Stimulated activated CD4-positive, alpha-beta T cell treated with anti-CD3 and anti-CD28 coated beads, Interleukin-4, amount 100 ng/mL, for 24 hours (primary cell): Measurements from ENCODE around the gene PRDM10.
A peak's percentile ranks its signal among the peaks of the same experiment; 100 is the strongest.

Experiments
- DNase-seq: peaks from one replicate; pipeline ENCODE4 v3.0.0-alpha.2; 2020

The PRDM10 gene

DNA sequence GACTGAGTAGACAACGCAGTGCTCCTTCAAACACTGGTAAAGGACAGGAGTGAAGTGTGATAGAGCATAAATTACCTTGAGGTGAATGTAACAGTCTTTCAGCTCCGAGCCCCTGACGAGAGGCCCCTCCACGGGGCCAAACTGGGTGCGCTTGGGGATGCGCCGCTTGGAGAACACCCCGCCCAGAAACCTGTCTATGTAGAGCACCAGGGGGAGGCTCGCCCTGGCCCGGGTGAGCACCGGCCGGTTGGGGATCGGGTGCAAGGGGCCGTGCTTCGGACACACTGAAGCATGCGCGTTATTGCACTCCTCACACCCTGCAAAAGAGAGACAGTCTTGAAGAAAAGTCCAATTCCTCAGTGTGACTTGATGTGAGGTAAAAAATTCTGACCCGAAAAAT, 57.9 kb downstream of the PRDM10 start:
- no peak for DNase-seq

DNA sequence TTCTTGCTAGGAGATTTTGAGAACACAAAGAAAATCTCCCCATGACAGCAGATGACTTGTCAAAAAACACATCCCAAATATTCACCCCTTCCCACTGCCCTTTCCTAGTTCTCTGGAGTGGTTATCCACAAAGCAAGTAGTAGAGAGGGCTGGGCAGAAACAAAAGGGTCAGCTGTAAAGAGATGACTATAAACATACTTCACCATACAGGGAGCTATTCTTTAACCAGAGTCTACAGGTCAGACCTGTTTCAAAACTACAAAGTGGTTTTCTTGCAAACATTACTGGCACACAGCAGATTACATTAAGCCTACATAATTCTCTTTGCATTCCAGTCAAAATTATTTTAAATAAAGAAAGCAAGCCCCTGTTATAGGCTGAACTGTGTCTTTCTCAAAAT, 59.6 kb downstream of the PRDM10 start:
- DNase-seq: no peak

DNA sequence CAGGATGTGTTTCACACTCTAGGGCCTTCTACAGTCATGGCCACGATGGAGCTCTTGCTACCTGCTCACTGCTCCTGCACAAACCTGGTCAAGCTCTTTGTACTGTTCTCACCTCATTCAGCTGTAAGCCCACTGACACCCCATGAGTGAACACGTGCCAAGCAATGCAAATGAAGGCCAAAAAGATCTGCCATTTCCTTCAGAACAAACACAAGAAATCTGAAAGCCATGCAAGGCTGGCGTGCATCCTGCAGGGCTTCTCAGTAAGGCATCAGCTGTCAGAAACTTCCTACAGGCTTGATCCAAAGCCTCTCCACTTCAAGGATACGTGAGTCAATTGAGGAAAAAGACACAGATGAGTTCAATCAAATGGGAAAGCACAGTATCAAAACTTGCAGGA, 63.1 kb downstream of the PRDM10 start:
- DNase-seq: no peak

DNA sequence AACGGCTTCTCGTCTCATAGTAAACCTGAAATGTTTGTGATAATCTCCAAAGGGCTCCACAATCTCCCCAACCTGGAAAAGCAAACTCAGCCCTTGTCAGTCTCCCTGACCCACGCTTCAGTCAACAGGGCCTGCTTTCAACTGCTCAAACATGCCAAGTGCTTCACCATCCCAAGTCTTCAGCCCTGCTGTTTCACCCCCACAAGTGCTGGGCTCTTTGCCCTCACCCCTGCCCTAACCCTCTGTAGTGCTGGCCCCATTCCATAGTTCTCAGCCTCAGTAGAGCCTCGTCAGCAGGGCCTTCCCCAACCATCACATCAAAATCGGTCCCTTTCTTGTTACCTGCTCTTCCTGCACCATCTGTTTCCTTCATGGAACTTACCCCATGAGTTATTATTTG, 63.9 kb downstream of the PRDM10 start:
- DNase-seq: no peak

DNA sequence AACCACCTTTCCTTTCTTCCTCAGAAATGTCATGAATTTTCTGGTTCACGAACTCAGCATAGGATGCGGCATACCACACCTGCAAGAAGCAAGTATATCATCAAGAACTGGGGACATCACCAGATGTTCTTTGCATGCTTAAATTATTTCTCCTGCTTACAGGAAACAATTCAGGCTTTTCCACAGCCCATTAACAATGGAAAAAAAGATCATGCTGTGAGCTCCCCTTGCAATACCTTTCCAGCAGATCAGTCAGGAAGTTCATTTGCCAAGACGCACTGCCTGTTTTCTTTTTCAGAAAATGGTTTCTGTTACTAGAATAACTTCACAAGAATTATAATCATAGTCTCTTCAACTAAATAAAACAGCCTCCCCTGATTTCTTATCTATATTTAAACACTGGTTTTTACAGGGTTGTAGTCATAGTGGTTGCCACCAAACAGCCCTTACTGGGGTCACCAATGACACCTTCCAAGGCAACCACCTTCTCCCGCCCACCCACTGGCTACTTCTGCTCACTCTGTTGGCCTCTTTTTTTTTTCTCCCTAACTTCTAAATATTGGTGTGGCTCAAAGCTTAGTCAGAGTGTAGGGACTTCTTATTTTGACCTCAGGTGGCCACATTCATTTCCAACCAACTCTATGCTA, 64.9 kb downstream of the PRDM10 start:
- DNase-seq: no peak

DNA sequence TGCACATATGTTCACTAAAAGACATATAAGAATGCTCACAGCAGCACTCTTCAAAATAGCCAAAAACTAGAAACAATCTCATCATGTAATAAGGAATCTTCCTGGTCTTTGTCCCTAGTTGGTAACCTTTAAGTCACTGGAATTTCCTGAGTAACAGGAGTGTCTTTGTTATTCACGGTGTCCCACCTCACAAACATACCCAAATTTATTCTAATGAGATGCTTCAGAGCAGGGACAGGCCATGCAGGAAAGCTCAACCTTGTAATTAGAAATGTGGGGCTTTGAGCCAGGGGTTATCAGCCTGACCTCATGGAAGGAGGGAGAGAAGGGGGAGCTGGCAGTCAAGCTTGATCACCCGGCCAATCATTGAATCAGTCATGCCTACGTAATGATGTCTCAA, 66.9 kb downstream of the PRDM10 start:
- DNase-seq: no peak

DNA sequence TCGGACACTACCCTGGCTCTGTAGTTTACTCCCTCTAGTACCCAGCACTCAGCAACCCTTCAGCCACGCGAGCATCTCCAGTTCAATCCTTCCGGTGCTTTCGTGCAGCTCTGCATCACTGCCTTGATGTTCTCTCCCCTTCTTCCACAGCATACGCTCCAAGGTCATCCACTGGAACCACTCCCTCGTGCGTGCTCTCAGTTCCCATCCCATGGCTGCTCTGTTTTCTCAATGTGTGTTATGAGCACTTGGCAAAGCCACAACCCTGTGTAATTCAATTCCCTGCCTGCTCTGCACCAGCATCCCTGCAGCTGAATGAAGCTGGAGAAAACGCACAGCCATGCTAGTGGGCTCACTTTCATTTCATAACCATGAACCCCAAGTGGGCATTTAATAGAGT, 68.7 kb downstream of the PRDM10 start:
- no peak for DNase-seq

DNA sequence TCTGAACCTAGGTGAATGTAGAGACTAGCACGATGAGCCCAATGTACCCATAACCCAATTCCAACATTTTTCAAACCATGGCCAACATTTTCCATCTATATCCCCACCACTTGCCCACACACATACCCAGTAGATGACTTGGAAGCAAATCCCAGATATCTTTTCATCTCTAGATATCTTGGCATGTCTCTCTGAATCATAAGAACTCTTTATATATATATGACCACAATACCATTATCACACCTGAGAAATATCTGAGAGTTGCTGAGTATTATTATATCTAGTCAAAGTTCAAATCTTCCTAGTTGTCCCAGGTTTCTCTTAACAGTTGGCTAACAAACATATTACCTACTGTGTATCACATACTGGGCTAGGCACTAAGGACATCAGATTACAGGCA, 69.4 kb downstream of the PRDM10 start:
- DNase-seq: no peak

DNA sequence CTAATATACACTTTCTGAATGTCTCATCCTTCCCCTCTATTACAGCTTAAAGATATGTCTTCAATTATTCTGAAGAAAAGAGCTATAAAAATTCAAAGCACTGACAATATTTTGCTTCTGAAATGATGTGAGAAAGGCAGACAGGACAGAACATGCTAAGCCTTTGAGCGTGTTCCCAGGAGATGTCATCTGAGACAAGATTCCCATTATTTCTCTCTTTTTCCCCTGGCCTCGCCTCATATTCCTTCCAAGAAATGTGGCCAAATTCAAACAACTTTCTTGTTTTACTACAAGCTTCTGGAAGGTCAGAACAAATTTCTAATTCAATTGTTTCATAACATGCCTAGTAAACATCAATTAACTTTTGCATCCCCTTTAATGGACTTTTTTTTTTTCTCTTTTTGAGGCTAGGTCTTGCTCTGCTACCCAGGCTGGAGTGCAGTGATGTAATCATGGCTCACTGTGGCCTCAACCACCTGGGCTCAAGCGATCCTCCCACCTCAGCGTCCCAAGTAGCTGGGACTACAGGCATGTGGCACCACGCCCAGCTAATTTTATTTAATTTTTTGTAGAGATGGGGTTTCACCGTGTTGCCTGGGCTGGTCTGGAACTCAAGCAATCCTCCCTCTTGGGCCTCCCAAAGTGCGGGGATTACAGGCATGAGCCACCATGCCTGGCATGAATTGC, 70.1 kb downstream of the PRDM10 start:
- no peak for DNase-seq

DNA sequence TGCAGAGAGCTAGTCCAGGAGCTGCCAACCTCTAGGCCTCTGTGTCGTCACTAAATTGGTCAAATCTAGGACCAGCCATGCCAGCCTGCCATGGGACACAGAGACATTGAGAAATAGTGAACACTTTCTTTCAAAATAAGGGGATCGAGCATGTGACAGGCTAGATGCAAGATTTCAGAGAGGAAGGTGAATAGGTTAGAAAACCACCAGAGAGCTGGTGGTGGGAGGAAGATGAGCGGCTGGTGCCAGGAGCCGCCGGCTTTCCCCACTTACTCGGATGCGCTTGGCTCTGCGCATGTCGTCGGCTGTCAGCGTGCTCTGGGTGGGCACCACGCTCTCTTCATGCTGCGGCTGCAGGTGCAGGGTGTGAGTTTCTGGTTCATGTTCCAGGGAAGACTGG, 71.9 kb downstream of the PRDM10 start:
- no peak for DNase-seq

DNA sequence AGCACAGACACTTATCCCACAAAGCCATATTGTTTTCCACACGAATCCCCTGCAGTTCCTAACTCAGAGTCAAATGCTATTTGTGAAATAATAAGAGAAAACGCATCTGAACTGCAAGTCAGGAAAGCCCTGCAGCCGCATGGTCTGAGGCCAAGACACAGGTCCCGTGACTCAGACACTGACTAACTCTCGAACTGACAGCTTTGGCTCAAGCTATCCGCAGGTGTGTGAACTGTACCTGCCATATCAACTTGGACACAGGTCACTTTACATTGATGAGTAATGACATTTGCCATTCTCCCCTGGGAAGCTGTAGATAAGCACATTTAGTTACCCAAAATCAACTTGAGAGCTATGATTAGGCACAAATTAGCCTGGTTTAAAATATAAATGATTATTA, 72.3 kb downstream of the PRDM10 start:
- no peak for DNase-seq

DNA sequence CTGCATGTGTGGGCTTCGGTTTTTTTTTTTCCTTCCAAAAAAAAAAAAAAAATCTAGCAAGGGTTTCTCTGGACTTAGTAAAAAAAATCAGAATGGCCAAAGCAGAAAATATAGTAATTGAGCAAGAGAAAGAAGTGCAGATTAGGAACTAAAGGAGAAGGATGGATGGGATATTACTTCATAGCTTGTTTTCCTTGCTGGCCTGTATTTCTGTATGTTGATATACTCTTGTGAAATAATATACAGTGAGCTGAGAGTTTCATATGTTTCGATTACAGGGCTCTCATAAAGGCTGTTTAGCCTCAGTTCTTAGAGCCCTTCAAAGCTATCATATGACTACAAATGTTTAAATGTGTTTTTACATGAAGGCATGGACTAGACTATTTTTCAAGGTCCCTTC, 72.9 kb downstream of the PRDM10 start:
- DNase-seq: no peak

DNA sequence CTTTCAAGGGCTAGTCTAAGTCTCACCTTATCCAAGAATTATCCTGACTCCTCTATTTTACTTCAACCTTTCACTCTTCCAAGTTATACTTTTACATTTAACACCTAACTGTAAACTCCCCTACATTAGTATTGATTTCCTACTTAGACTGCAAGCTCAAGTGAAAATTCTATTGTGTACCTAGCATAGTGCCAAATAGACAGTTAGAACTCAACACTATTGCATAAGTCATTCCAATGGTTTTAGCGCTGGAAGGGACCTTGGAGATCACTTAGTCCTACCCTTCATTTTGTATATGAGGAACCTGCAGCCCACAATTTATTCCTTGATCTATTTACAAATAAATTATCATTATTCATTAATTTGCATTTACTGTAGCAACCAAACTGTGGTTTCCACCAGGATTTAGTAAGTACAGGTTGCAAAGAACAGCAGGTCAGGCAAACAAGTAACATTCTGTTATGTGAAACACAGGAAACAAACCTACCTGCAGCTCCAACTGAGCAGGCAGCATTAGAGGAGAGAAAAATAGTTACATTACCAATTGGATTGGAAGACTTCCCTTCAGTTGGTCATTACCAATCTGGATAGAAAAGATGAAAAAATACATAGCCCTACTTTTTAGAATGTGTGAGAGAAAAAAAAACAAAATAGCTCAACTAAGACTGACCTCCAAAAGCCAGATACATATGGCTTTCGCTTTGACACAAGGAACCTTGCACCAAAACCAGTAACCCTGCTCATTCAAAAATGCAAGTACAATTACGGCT, 73.5 kb downstream of the PRDM10 start:
- DNase-seq: no peak

DNA sequence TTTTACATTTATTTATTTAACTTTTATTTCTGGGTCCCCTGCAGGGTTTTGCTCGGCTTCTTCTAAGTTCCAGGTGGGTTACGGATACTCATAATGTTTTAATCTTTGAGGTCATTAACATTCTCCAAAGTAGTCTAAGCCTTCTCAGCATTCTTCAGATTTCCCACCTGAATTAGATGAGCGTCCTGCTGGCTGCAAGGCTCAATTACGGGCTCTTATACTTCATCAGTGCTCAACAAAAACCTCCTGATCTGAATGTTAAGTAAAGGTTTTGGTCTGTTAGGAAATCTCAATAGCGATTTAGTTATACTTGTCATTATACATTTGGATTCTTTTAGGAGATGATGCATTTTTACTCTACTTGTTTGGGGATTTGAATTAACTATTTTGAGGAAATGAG, 80.0 kb downstream of the PRDM10 start:
- no peak for DNase-seq

DNA sequence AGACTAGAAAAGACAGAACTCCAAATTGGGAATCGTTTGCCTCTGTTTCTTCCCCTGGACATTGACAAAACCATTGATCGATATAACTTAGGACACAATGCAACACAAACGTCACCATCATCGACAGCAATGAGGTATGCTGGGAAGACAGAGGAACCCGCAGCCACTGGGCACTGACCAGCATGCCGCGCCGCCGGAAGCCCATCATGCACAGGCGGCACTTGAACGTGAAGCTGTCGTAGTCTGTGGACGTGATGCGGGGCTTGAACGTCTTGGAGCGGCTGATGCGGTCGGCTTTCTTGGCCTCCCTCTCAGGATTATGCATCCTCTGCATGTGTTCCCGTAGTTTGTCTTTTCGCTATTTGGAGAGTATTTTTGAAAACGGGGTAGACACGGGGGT, 84.3 kb downstream of the PRDM10 start:
- DNase-seq: no peak

DNA sequence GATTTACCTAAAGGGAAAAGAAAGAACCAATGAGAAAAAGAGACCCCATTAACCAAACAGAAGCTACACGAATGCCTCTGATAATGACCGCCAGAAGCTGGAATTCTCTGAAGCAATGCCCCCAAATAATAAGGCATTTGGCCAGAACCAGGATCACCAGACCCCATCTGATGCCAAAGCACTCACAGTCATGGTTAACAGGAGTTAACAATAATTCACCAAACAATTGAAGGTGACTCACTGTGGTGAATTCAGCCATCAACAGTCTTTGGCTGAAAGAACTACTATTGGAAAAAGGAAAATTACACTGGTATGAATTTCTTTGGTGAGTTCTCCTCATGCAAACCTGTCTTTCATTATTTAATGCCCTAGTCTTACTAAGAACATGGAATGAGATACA, 85.4 kb downstream of the PRDM10 start:
- DNase-seq: no peak

DNA sequence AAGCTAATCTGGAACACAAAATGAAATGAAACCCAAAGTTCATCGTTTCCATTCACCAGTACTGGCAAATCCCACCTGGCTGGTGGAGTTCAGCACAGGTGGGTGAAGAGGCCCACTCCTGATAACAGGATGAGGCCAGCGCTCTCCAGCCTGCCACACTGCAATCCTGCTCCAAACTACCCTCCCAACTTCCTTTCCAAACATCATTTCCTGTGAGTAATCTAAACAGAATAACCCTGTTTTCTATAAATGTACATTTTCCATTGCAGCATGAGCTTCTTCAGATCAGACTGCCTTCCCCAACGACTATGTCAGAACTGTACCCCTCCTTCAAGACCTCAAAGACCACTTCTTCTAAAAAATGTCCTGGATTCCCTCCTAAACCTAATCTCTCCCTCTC, 91.3 kb downstream of the PRDM10 start:
- no peak for DNase-seq

DNA sequence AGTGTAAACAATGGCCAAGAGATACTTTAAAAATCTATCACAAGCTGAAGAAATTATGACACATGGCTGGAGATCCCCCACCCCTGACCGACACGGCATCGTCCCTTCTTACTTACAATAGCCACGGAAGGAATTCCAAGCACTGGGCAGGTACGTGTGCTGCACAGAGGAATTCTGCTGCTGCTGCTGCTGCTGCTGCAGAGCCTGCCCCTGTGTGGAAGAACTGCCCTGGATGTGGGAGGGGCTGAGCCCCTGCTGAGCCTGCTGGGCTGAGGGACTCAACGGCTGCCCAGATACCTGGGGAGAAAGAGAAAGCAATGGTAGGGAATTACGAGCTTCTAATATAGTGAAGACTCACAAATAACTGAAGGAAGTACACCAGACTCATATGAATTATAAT, 92.3 kb downstream of the PRDM10 start:
- DNase-seq: no peak

DNA sequence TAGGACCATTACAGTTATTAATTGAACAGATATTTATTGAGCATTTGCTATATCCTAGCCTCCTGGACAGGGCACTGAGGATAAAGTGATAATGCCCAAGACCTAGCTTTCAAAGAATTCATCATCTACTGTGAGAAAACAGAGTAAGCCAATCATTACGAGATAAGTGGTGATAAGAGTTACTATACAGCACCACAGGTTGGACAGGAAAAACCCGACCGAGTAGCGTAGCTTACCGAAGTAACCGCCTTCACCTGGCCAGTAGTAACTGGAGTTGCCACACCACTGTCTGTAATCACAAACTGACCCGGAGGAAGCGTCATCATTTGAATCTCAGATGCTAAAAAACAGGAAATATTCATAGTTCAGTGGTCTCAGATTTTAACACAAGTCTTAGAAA, 97.2 kb downstream of the PRDM10 start:
- no peak for DNase-seq

DNA sequence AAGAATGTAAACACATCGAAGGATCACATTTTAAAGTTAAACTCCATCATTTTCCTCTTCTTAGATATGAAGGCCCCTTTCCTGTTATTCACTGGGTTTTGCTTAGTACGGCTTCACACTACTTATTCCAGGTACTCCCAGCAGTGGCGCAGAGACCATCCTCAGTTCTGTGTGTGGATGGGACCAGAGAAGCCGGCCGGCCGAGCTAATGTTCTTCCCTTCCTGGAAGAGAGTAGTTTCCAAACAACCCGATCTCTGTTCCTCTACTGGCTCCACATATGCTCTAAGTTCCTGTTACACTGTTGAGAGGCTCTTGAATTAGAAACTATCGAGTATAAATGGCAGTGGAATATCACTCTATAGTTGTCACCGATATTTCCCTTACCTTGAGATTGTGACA, 106.6 kb downstream of the PRDM10 start:
- no peak for DNase-seq

DNA sequence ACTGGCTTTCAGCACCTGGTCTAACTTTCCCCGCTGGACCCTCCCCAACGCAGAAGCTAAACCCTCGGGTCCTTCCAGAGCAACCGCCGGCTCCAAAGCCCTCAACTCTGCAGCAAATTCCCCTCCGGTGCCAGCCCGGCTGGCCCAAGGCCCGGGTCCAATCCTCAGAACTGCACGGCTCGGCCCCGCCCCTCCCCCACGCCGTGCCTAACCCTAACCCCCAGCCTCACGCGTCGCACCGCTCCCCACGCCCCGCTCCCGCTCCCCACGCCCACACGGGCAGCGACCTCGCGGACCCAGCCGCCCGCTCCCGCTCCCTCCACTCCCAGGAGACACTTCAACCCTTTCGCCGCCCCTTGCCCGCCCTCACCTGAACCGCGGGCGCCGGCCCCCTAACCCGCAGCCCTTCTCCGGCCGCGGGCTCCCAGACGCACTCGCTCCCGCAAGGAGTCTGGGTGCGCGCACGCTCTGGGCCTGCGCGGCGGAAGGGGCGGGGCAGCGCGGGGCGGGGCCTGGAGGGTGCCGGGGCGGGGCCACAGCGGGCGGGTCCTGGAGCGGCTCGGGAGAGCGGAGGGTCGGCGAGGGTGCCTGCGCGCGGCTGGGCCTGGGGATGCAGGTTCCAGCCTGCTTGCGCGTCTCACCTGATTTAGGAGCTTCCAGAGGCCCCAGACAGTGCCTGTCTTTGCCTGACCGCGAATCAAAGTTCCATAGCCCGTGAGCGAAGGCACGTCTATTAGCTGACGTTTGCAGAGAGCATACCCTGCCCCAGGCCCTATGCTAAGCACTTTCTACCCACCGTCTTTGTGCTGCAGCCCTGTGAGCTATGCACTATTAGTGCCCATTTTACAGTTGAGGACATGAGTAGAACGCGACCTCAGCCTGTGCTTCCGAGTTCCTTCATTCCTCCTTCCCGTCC, 107.3 kb downstream of the PRDM10 start, which contains the start of gene NFRKB:
NFRKB (minus strand) TSS at position 453 of the 916 bp plus-strand sequence. CDS start 2,729 bp downstream, outside the sequence.
- DNase-seq: peak; percentile 85

DNA sequence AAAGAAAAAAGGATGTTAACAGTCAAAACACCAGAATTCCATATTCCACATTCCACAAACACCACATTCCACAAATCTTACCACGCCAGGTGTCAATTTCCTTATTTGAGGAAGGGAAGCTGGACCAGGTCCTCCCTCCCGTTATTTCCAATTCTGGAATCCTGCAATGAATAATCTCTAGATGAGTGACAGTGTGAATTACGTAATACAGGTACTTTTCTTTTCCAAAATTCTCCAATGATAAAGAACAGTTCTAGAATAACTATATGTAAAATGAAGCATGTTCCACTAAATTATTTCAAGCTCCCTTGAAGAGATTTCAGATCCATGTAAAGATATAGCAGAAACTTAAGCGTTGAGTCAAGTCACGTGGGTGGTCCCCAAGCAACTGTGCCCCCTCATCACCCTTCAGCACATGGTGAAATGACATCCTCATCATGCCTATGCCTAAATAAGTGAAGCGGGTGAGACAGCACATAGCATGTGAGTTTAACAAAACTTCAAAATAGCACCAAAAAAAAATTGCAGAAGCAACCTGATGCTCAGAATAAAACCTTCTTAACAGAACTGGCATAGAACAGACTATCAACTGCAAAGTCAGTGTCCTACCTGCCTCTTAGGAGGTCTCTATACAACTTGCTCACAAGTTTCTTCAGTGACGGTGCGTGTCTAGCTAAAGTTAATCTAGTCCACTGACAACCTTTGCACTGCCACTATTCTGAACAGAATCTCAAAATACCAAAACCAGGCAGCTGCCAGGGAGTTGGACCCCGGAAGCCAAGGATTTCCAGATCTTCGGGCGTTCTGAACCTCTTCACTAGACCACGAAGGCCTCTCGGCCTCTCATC, 108.1 kb downstream of the PRDM10 start:
- DNase-seq: peak; percentile 20
